NB4 (cell line): ENCODE measurements around the gene OGFOD2.

Experiments
- MYC ChIP-seq: IDR thresholded peaks from 2 replicates; pipeline ENCODE4 v1.6.1; 2011; ENCODE audit warnings: low read depth, low read length
- POLR2A ChIP-seq: IDR thresholded peaks from 2 replicates; pipeline ENCODE4 v1.6.1; 2011; ENCODE audit warnings: mild to moderate bottlenecking; ENCODE audit not compliant: insufficient read length; ENCODE audit errors: extremely low read depth
- TF ChIP-seq, protein P1 (sequence below): IDR thresholded peaks from one replicate; pipeline ENCODE4 v1.5.1; 2012; ENCODE audit warnings: low read depth, low read length
- TF ChIP-seq, protein P2 (sequence below): IDR thresholded peaks from 2 replicates; pipeline ENCODE4 v1.6.1; 2011; ENCODE audit warnings: low read depth, low read length

GRCh38 chr12:122935318-122935717 lies 39.7 kb upstream of the OGFOD2 start:
- TF ChIP-seq, protein P1, sequence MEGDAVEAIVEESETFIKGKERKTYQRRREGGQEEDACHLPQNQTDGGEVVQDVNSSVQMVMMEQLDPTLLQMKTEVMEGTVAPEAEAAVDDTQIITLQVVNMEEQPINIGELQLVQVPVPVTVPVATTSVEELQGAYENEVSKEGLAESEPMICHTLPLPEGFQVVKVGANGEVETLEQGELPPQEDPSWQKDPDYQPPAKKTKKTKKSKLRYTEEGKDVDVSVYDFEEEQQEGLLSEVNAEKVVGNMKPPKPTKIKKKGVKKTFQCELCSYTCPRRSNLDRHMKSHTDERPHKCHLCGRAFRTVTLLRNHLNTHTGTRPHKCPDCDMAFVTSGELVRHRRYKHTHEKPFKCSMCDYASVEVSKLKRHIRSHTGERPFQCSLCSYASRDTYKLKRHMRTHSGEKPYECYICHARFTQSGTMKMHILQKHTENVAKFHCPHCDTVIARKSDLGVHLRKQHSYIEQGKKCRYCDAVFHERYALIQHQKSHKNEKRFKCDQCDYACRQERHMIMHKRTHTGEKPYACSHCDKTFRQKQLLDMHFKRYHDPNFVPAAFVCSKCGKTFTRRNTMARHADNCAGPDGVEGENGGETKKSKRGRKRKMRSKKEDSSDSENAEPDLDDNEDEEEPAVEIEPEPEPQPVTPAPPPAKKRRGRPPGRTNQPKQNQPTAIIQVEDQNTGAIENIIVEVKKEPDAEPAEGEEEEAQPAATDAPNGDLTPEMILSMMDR, result no peak
- TF ChIP-seq POLR2A (no peak), MYC (no peak)
- TF ChIP-seq, protein P2, sequence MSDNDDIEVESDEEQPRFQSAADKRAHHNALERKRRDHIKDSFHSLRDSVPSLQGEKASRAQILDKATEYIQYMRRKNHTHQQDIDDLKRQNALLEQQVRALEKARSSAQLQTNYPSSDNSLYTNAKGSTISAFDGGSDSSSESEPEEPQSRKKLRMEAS, result no peak
